Progenitor cell of endocrine pancreas (in vitro differentiated cells): ENCODE data around the gene CACNB3. TPM values are rescaled to one million over a fixed set of nuclear protein-coding genes. Genes with fewer than 3 reads are reported as not detected.
A peak's percentile ranks its signal among the peaks of the same experiment; 100 is the strongest.

Source experiments
- DNase-seq: peaks from one replicate; pipeline ENCODE4 v3.0.0; 2021; ENCODE audit warnings: low spot score; ENCODE audit not compliant: unreplicated experiment
- H3K27ac Mint-ChIP-seq: 2 replicates; pipeline ENCODE4 v1.8.0; 2021; ENCODE audit warnings: mild to moderate bottlenecking, moderate library complexity, mixed read lengths
- H3K27me3 Mint-ChIP-seq: 2 replicates; pipeline ENCODE4 v1.8.0; 2021; ENCODE audit warnings: mixed read lengths
- H3K36me3 Mint-ChIP-seq: 2 replicates; pipeline ENCODE4 v1.8.0; 2022; ENCODE audit warnings: mixed read lengths; ENCODE audit not compliant: insufficient read depth
- H3K4me1 Mint-ChIP-seq: 2 replicates; pipeline ENCODE4 v1.8.0; 2021; ENCODE audit warnings: low read depth, mixed read lengths
- H3K4me3 Mint-ChIP-seq: 2 replicates; pipeline ENCODE4 v1.8.0; 2021; ENCODE audit warnings: low read depth, mild to moderate bottlenecking, moderate library complexity, mixed read lengths
- H3K9me3 Mint-ChIP-seq: 2 replicates; pipeline ENCODE4 v1.8.0; 2021; ENCODE audit warnings: low read depth, mixed read lengths
- CTCF ChIP-seq: fragments of 200-600 bp; sonication (generic); IDR thresholded peaks from one replicate; pipeline ENCODE4 v1.5.0; 2021; ENCODE audit warnings: antibody characterized with exemption, mild to moderate bottlenecking; ENCODE audit not compliant: unreplicated experiment
- long read RNA-seq: library from polyadenylated mRNA; unstranded; transcript quantifications from one replicate; pipeline ENCODE4 v2.0.0, GENCODE V29; 2020
- total RNA-seq: library from RNA; stranded (reverse); gene quantifications from 2 replicates; pipeline ENCODE4 v1.2.1, GENCODE V29; 2021

CACNB3 gene
- total RNA-seq: 72.3 and 73.9 TPM in 2 replicates
- long read RNA-seq, partial matches to known transcripts: 5 of 6 reads
- long read RNA-seq, other reads (novel, unspliced or antisense): 1 of 6 reads

- peak within 1 kb of the TSS; percentile 92 for H3K4me3 Mint-ChIP-seq
- H3K9me3 Mint-ChIP-seq: no peaks in the 10 kb centered on the region
- peaks cover 32% of the 10 kb centered on the region for H3K4me1 Mint-ChIP-seq
- no peaks in the 10 kb centered on the region for H3K36me3 Mint-ChIP-seq
- TF ChIP-seq CTCF: no peak
- peak within 1 kb of the TSS; percentile 93 for H3K27ac Mint-ChIP-seq
- peaks cover 18% of the 10 kb centered on the region for H3K27me3 Mint-ChIP-seq
- DNase-seq: peak; percentile 65
Observed at GRCh38 chr12:48817873-48818830, at the start of gene CACNB3. CACNB3 (plus strand) TSS chr12:48818496; CDS start chr12:48818930, 434 bp downstream.

- DNase-seq: no peak
- Mint-ChIP-seq H3K9me3 (no peaks in the 10 kb centered on the region), H3K4me1 (no peaks in the 10 kb centered on the region), H3K27me3 (no peaks in the 10 kb centered on the region), H3K27ac (no peak overlapping the region), H3K36me3 (peaks cover 26% of the 10 kb centered on the region), H3K4me3 (no peak overlapping the region)
- no peak for TF ChIP-seq CTCF
Observed at GRCh38 chr12:48768736-48769135, 49.6 kb upstream of the CACNB3 start.

- Mint-ChIP-seq H3K9me3 (no peaks in the 10 kb centered on the region), H3K4me1 (no peaks in the 10 kb centered on the region), H3K27me3 (no peaks in the 10 kb centered on the region), H3K4me3 (no peak overlapping the region), H3K36me3 (peaks cover 27% of the 10 kb centered on the region), H3K27ac (no peak overlapping the region)
- TF ChIP-seq CTCF: no peak
- no peak for DNase-seq
Observed at GRCh38 chr12:48770756-48771155, 47.5 kb upstream of the CACNB3 start.

GRCh38 chr12:48771588-48772112 is 46.6 kb upstream of the CACNB3 start:
- H3K36me3 Mint-ChIP-seq: peaks cover 22% of the 10 kb centered on the region
- no peaks in the 10 kb centered on the region for H3K27me3 Mint-ChIP-seq
- H3K27ac Mint-ChIP-seq: peak overlapping the region; percentile 35
- H3K4me1 Mint-ChIP-seq: no peaks in the 10 kb centered on the region
- H3K4me3 Mint-ChIP-seq: no peak overlapping the region
- no peaks in the 10 kb centered on the region for H3K9me3 Mint-ChIP-seq
- TF ChIP-seq CTCF: no peak
- DNase-seq: no peak

- Mint-ChIP-seq H3K9me3 (no peaks in the 10 kb centered on the region), H3K4me3 (no peak overlapping the region), H3K4me1 (no peaks in the 10 kb centered on the region), H3K36me3 (peaks cover 25% of the 10 kb centered on the region), H3K27me3 (no peaks in the 10 kb centered on the region), H3K27ac (no peak overlapping the region)
- no peak for DNase-seq
- TF ChIP-seq CTCF: no peak
Observed at GRCh38 chr12:48773686-48774085, 44.6 kb upstream of the CACNB3 start.
